OCI-LY7 (cell line): ENCODE data around the gene MYOZ2.

Experiments
- EZH2phosphoT487 ChIP-seq: fragments of 200-600 bp; sonication (generic); IDR thresholded peaks from 2 replicates; pipeline ENCODE4 v1.6.1; 2018; ENCODE audit warnings: low read depth, borderline replicate concordance, mild to moderate bottlenecking, mixed run types, antibody characterized with exemption, low read length, moderate library complexity, mixed read lengths
- TF ChIP-seq, protein P1 (sequence below): fragments of 200-600 bp; sonication (generic); conservative IDR thresholded peaks from 2 replicates; pipeline ENCODE4 v1.5.1; 2014; ENCODE audit warnings: mild to moderate bottlenecking, antibody characterized with exemption, low read length, moderate library complexity, mixed read lengths

DNA sequence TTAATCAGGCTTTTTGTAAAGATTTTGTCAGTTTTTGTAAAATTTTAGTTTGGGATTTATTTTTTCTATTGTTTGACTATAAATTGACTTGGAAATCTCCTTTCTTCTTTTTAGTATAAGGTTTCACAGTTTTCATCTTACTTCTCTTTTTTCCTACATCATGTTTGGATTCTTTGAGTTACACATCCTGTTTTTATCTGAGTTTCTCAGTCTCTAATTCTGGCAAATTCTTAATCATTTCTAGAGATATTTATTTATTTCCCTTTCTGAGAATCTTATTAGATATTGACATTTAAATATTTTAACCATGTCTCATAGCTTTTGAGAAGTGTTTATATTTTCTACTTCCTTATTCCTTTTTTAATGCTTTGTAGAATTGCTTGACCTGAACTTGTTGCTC lies 97.6 kb downstream of the MYOZ2 start:
- TF ChIP-seq, protein P1, sequence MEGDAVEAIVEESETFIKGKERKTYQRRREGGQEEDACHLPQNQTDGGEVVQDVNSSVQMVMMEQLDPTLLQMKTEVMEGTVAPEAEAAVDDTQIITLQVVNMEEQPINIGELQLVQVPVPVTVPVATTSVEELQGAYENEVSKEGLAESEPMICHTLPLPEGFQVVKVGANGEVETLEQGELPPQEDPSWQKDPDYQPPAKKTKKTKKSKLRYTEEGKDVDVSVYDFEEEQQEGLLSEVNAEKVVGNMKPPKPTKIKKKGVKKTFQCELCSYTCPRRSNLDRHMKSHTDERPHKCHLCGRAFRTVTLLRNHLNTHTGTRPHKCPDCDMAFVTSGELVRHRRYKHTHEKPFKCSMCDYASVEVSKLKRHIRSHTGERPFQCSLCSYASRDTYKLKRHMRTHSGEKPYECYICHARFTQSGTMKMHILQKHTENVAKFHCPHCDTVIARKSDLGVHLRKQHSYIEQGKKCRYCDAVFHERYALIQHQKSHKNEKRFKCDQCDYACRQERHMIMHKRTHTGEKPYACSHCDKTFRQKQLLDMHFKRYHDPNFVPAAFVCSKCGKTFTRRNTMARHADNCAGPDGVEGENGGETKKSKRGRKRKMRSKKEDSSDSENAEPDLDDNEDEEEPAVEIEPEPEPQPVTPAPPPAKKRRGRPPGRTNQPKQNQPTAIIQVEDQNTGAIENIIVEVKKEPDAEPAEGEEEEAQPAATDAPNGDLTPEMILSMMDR = no peak
- TF ChIP-seq EZH2phosphoT487 = no peak
